Activated CD4-positive, alpha-beta memory T cell treated with anti-CD3 and anti-CD28 coated beads, Interleukin-2, amount 10 ng/mL, durations not matched to agents 7 days and 5 days (primary cell): ENCODE measurements around the gene KCNQ4. TPM values are rescaled to one million over a fixed set of nuclear protein-coding genes. Genes with fewer than 3 reads are reported as not detected.

Experiments used
- CTCF ChIA-PET: fragments of 350-600 bp; sonication (Branson Sonifier 250); formaldehyde crosslinking; loops from one replicate; lab custom pipeline; 2021; ENCODE audit warnings: antibody characterized with exemption, inconsistent platforms; lab: Charles Lee
- POLR2A ChIA-PET: fragments of 350-600 bp; sonication (Branson Sonifier 250); formaldehyde crosslinking; loops from one replicate; lab custom pipeline; 2021; ENCODE audit warnings: antibody characterized with exemption; lab: Charles Lee
- DNase-seq: peaks from one replicate; pipeline ENCODE4 v3.0.0-alpha.2; 2020
- H3K27ac Mint-ChIP-seq: one replicate; pipeline ENCODE4 v1.8.0; 2021; ENCODE audit warnings: mild to moderate bottlenecking, mixed read lengths
- H3K27me3 Mint-ChIP-seq: one replicate; pipeline ENCODE4 v1.8.0; 2021; ENCODE audit warnings: mixed read lengths
- H3K36me3 Mint-ChIP-seq: one replicate; pipeline ENCODE4 v1.8.0; 2021; ENCODE audit warnings: low read depth, mixed read lengths
- H3K4me1 Mint-ChIP-seq: one replicate; pipeline ENCODE4 v1.8.0; 2021; ENCODE audit warnings: mixed read lengths
- H3K4me3 Mint-ChIP-seq: one replicate; pipeline ENCODE4 v1.8.0; 2021; ENCODE audit warnings: mild to moderate bottlenecking, mixed read lengths
- H3K9me3 Mint-ChIP-seq: one replicate; pipeline ENCODE4 v1.8.0; 2021; ENCODE audit warnings: mixed read lengths
- total RNA-seq, 2 experiments: library from RNA; stranded (reverse); gene quantifications; one replicate each; pipeline ENCODE4 v1.2.3, GENCODE V29; 2021

The KCNQ4 gene
- total RNA-seq, 2 experiments from 2014 or later, result 0.45 to 0.60 TPM

GRCh38 chr1:40772146-40772955 lies 11.2 kb upstream of the KCNQ4 start:
- no peak overlapping the region for H3K4me3 Mint-ChIP-seq
- no peak overlapping the region for H3K27ac Mint-ChIP-seq
- H3K27me3 Mint-ChIP-seq, result no peaks in the 10 kb centered on the region
- no peaks in the 10 kb centered on the region for H3K9me3 Mint-ChIP-seq
- H3K4me1 Mint-ChIP-seq, result peaks cover 13% of the 10 kb centered on the region
- H3K36me3 Mint-ChIP-seq, result peaks cover 66% of the 10 kb centered on the region
- ChIA-PET CTCF (interaction anchor here (0.7 to 9.3 kb wide), 13 partner anchors 8 to 183 kb away, joined by 3 to 148 read pairs (median 4); partner anchors contain the start of gene NFYC), POLR2A (interaction anchor here (1.5 to 1.8 kb wide), 3 partner anchors 8 to 43 kb away, joined by 3 to 6 read pairs (median 4); no protein-coding TSS in a partner anchor)
- no peak for DNase-seq

- peaks cover 57% of the 10 kb centered on the region for H3K36me3 Mint-ChIP-seq
- H3K4me3 Mint-ChIP-seq, result no peak overlapping the region
- H3K27me3 Mint-ChIP-seq, result no peaks in the 10 kb centered on the region
- DNase-seq, result no peak
- H3K27ac Mint-ChIP-seq, result no peak overlapping the region
- ChIA-PET CTCF (interaction anchor here (0.6 to 9.3 kb wide), 32 partner anchors 9 to 242 kb away, joined by 3 to 148 read pairs (median 5); partner anchors contain the start of genes NFYC and ZNF684), POLR2A (interaction anchor here (1.0 to 1.9 kb wide), 7 partner anchors 9 to 82 kb away, joined by 3 to 6 read pairs (median 4); partner anchors contain the start of gene NFYC)
- no peaks in the 10 kb centered on the region for H3K9me3 Mint-ChIP-seq
- peaks cover 16% of the 10 kb centered on the region for H3K4me1 Mint-ChIP-seq
These were observed 9.8 kb upstream of the KCNQ4 start for GRCh38 chr1:40773748-40774265.

- no peaks in the 10 kb centered on the region for H3K27me3 Mint-ChIP-seq
- H3K4me1 Mint-ChIP-seq, result peaks cover 16% of the 10 kb centered on the region
- POLR2A ChIA-PET, result interaction anchor here (1.0 to 1.9 kb wide), 8 partner anchors 9 to 83 kb away, joined by 3 to 6 read pairs (median 4); partner anchors contain the start of gene NFYC
- no peak overlapping the region for H3K4me3 Mint-ChIP-seq
- peaks cover 51% of the 10 kb centered on the region for H3K36me3 Mint-ChIP-seq
- CTCF ChIA-PET, result interaction anchor here (0.6 to 9.3 kb wide), 39 partner anchors 8 to 1628 kb away, joined by 3 to 148 read pairs (median 5); partner anchors contain the start of genes CITED4, NFYC and ZNF684
- H3K9me3 Mint-ChIP-seq, result no peaks in the 10 kb centered on the region
- DNase-seq, result peak; percentile 63
- H3K27ac Mint-ChIP-seq, result peak overlapping the region; percentile 2
These were observed 9.2 kb upstream of the KCNQ4 start for GRCh38 chr1:40774266-40774998.

GRCh38 chr1:40776236-40777072 lies 7.1 kb upstream of the KCNQ4 start:
- peaks cover 3% of the 10 kb centered on the region for H3K27me3 Mint-ChIP-seq
- no peak for DNase-seq
- no peaks in the 10 kb centered on the region for H3K9me3 Mint-ChIP-seq
- POLR2A ChIA-PET, result interaction anchor here (1.0 to 1.4 kb wide), 2 partner anchors 21 kb away, joined by 3 to 4 read pairs; no protein-coding TSS in a partner anchor
- H3K4me1 Mint-ChIP-seq, result peaks cover 6% of the 10 kb centered on the region
- peaks cover 32% of the 10 kb centered on the region for H3K36me3 Mint-ChIP-seq
- H3K4me3 Mint-ChIP-seq, result no peak overlapping the region
- no peak overlapping the region for H3K27ac Mint-ChIP-seq
- CTCF ChIA-PET, result interaction anchor here (0.7 to 9.3 kb wide), 7 partner anchors 10 to 174 kb away, joined by 3 to 148 read pairs (median 16); partner anchors contain the start of genes CITED4 and NFYC

GRCh38 chr1:40777224-40777970 lies 6.2 kb upstream of the KCNQ4 start:
- DNase-seq, result no peak
- Mint-ChIP-seq H3K27ac (no peak overlapping the region), H3K4me1 (peaks cover 6% of the 10 kb centered on the region), H3K4me3 (no peak overlapping the region), H3K27me3 (peaks cover 12% of the 10 kb centered on the region), H3K9me3 (no peaks in the 10 kb centered on the region), H3K36me3 (peaks cover 26% of the 10 kb centered on the region)
- ChIA-PET POLR2A (interaction anchor here (1.0 kb wide), 1 partner anchor 20 kb away, joined by 4 read pairs; no protein-coding TSS in a partner anchor), CTCF (interaction anchor here (0.9 to 9.3 kb wide), 2 partner anchors 72 to 173 kb away, joined by 4 to 148 read pairs; no protein-coding TSS in a partner anchor)

- H3K27me3 Mint-ChIP-seq, result peaks cover 35% of the 10 kb centered on the region
- DNase-seq, result no peak
- POLR2A ChIA-PET, result interaction anchor here (0.9 to 1.8 kb wide), 2 partner anchors 16 to 89 kb away, joined by 3 to 4 read pairs; partner anchors contain the start of gene NFYC
- H3K9me3 Mint-ChIP-seq, result no peaks in the 10 kb centered on the region
- peaks cover 21% of the 10 kb centered on the region for H3K36me3 Mint-ChIP-seq
- no peak overlapping the region for H3K4me3 Mint-ChIP-seq
- CTCF ChIA-PET, result no interaction called here
- H3K27ac Mint-ChIP-seq, result no peak overlapping the region
- H3K4me1 Mint-ChIP-seq, result peaks cover 11% of the 10 kb centered on the region
These were observed 2.6 kb upstream of the KCNQ4 start for GRCh38 chr1:40780678-40781607.

GRCh38 chr1:40781608-40781971 lies 2.0 kb upstream of the KCNQ4 start:
- ChIA-PET CTCF (no interaction called here), POLR2A (interaction anchor here (1.8 kb wide), 1 partner anchor 17 kb away, joined by 4 read pairs; no protein-coding TSS in a partner anchor)
- Mint-ChIP-seq H3K4me1 (peaks cover 11% of the 10 kb centered on the region), H3K36me3 (peaks cover 15% of the 10 kb centered on the region), H3K9me3 (no peaks in the 10 kb centered on the region), H3K27me3 (peaks cover 37% of the 10 kb centered on the region), H3K27ac (no peak overlapping the region), H3K4me3 (no peak overlapping the region)
- DNase-seq, result no peak

GRCh38 chr1:40782371-40782956 lies 1.1 kb upstream of the KCNQ4 start:
- Mint-ChIP-seq H3K4me3 (no peak overlapping the region), H3K9me3 (no peaks in the 10 kb centered on the region), H3K4me1 (peaks cover 11% of the 10 kb centered on the region), H3K27me3 (peaks cover 37% of the 10 kb centered on the region), H3K27ac (no peak overlapping the region), H3K36me3 (peaks cover 8% of the 10 kb centered on the region)
- no peak for DNase-seq
- ChIA-PET CTCF (interaction anchor here (1.0 kb wide), 1 partner anchor 8 kb away, joined by 5 read pairs; no protein-coding TSS in a partner anchor), POLR2A (interaction anchor here (1.8 kb wide), 1 partner anchor 18 kb away, joined by 4 read pairs; no protein-coding TSS in a partner anchor)

GRCh38 chr1:40784141-40784770 lies 669 bp downstream of the KCNQ4 start:
- H3K27ac Mint-ChIP-seq, result no peak overlapping the region
- DNase-seq, result no peak
- peaks cover 8% of the 10 kb centered on the region for H3K4me1 Mint-ChIP-seq
- H3K9me3 Mint-ChIP-seq, result no peaks in the 10 kb centered on the region
- peak overlapping the region; percentile 39 for H3K4me3 Mint-ChIP-seq
- H3K36me3 Mint-ChIP-seq, result peaks cover 3% of the 10 kb centered on the region
- ChIA-PET CTCF (no interaction called here), POLR2A (no interaction called here)
- H3K27me3 Mint-ChIP-seq, result peaks cover 37% of the 10 kb centered on the region

GRCh38 chr1:40784771-40785151 lies 1.2 kb downstream of the KCNQ4 start:
- POLR2A ChIA-PET, result no interaction called here
- H3K36me3 Mint-ChIP-seq, result peaks cover 3% of the 10 kb centered on the region
- peaks cover 8% of the 10 kb centered on the region for H3K4me1 Mint-ChIP-seq
- peak overlapping the region; percentile 39 for H3K4me3 Mint-ChIP-seq
- CTCF ChIA-PET, result no interaction called here
- H3K27me3 Mint-ChIP-seq, result peaks cover 37% of the 10 kb centered on the region
- H3K9me3 Mint-ChIP-seq, result no peaks in the 10 kb centered on the region
- DNase-seq, result no peak
- no peak overlapping the region for H3K27ac Mint-ChIP-seq
